AG09319 (cell line): ENCODE measurements around the gene ITGA11.

Experiments
- DNase-seq: peaks from one replicate; pipeline ENCODE4 v3.0.0-alpha.2; 2010; ENCODE audit warnings: low read depth; ENCODE audit errors: extremely low read depth
- CTCF ChIP-seq: IDR thresholded peaks from 2 replicates; pipeline ENCODE4 v1.5.1; 2011; ENCODE audit warnings: low read depth, mild to moderate bottlenecking, inconsistent platforms, low read length, moderate library complexity

ITGA11 gene

GRCh38 chr15:68364660-68365035 lies 67.3 kb downstream of the ITGA11 start:
- TF ChIP-seq CTCF, result no peak
- DNase-seq, result no peak

DNA sequence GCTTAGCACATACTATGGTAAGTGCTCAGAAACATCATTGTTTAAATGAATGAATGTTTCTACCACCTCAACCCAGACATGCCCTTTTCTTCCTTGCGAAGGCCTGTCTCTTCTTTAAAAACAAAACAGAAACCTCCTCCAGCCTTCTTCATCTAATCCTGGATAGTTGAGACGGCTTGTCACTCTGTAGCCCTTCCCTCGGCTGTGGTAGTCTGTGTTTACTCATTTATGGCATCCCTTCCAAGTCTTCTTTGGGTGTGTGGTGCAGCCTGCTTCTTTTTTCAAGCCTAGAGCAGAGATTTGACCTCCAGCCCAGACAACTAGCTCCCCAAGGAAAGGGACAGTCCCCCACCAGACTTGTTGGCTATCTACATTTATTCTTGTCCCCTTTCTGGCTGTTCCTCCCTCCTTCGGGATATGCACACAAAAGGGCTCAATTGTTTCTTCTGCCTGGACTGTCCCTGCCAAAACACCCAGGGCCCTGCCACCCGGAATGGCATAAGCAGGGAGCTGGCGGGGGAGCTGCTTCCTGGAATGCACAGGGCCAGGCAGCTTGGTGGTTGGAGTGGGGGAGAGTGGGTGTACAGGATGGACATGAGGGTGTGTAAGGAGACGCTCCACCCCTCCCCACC lies 67.8 kb downstream of the ITGA11 start:
- TF ChIP-seq CTCF, result no peak
- no peak for DNase-seq

DNA sequence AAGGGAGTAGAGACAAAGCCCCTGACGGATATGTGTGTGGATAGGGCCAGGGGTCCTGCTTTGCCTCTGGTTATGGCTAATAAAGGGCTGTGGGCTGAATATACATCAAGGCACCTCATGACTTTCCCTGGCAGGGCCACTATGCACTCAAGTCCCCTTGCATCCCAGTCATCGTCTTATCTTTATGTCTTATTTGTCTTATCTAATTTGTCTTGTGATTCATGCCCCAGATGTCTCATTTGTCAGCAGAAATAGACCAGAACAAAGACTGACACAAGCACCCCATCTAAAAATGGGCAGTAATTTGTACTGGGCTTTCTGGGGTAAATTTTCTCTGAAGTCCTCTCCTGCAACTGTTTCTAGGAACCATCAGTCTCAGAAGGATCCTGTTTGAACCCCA lies 68.6 kb downstream of the ITGA11 start:
- TF ChIP-seq CTCF, result no peak
- no peak for DNase-seq

DNA sequence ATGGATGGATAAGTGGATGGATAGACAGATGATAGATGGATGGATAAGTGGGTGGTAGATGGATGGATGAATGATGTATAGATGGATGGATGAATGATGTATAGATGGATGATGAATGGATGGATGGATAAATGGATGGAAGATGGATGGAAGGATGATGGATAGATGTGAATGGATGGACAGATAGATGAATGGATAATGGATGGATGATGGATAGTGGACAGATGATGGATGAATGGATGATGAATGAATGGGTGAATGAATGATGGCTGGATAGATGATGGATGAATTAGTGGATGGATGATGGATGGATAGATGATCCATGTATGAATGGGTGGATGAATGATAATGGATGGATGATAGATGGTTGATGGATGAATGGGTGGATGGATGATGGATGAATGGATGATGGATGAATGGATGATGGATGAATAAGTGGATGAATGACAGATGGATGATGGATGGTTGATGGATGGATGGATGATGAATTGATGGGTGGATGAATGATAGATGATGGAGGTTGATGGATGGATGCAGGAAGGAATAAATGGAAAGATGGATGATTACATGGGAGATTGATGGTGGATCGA lies 69.3 kb downstream of the ITGA11 start:
- no peak for DNase-seq
- no peak for TF ChIP-seq CTCF

DNA sequence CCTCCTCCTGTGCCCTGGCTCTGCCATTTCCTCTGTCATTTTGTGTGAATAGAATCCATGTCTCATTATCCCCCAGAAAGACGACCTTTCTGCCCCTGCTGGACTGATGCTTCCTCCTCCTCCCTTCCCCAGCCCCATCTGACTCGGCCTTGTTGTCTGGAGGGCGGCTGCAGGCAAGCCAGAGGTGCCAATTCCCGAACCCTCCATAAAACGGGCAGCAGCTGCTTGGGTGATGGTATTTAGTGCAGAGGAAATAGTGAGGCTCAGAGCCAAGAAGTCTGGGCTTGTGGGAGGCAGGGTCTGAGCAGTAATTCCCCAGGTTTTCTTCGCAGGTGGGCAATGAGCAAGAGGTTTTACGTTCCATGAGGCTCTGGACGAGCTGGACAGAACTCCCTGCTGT lies 71.2 kb downstream of the ITGA11 start:
- no peak for TF ChIP-seq CTCF
- DNase-seq, result no peak

DNA sequence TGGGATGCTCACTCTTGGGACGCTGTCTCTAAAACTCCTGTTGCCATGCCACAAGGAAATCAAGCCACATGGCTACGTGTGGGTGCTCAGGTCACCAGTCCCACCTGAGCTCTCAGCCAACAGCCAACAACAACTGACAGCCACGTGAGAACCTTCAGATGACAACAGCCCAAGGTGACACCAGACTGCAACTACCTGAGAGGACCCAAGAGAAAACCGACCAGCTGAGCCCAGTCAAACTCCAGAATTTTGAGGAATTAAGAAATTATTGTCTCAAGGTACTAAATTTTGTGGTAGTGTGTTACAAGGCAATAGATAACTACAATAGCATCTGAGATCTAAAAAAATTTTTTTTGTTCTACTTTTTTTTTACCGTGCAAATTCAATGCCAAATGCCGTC lies 75.2 kb downstream of the ITGA11 start:
- no peak for TF ChIP-seq CTCF
- DNase-seq, result no peak

GRCh38 chr15:68354923-68355322 lies 77.0 kb downstream of the ITGA11 start:
- TF ChIP-seq CTCF, result no peak
- DNase-seq, result no peak
